Measurements from ENCODE around the gene INSYN2B.

- TF ChIP-seq CTCF (IDR thresholded peaks at IDR 0.05; ENCODE audit: poor library complexity) (no peak), EZH2phosphoT487 (IDR thresholded peaks at IDR 0.05; ENCODE audit: low read depth, severe bottlenecking, unreplicated experiment) (no peak)
Observed at GRCh38 chr5:169979871-169980270, 424 bp downstream of the INSYN2B start.

Measured in hepatocyte (in vitro differentiated cells).